ENCODE measurements around the gene WDFY2. TPM values are rescaled to one million over a fixed set of nuclear protein-coding genes. Genes with fewer than 3 reads are reported as not detected.

The WDFY2 gene
- total RNA-seq, 3 donors from 2014 or later (not counting 1 experiment from before 2014, with no cell fraction given): 29.5 to 32.1 (median 31.3) TPM

- Histone ChIP-seq H3K9me3 (ENCODE audit: control insufficient read depth, insufficient read depth, low read length) (no peaks in the 10 kb centered on the region), H3K4me1 (ENCODE audit: control insufficient read depth, insufficient read depth, low read length) (no peaks in the 10 kb centered on the region), H3K4me3 (ENCODE audit: low read length) (no peak overlapping the region), H3K27ac (ENCODE audit: low read length) (no peak overlapping the region), H3K27me3 (ENCODE audit: control insufficient read depth, insufficient read depth, low read length) (no peaks in the 10 kb centered on the region), H3K36me3 (ENCODE audit: control insufficient read depth, insufficient read depth, low read length) (no peaks in the 10 kb centered on the region)
- H3K4me3 Mint-ChIP-seq: peak overlapping the region; percentile 28
- H3K27me3 Mint-ChIP-seq (ENCODE audit: low read depth in 2 of 2): no peaks in the 10 kb centered on the region
- DNase-seq (no peak), ATAC-seq (no peak)
- H3K36me3 Mint-ChIP-seq: no peaks in the 10 kb centered on the region
- peak overlapping the region; percentile 27 to 40 for H3K27ac Mint-ChIP-seq
- H3K9me3 Mint-ChIP-seq: no peaks in the 10 kb centered on the region
- peaks cover 46 to 49% of the 10 kb centered on the region in 2 donors for H3K4me1 Mint-ChIP-seq
- no peak for TF ChIP-seq CTCF (IDR thresholded peaks at IDR 0.05)
- intact Hi-C loops (cut with micrococcal nuclease): no loop called here
- WGBS (ENCODE audit: insufficient coverage): no CpG with 5 or more reads among the region's 2 CpGs
Observed at GRCh38 chr13:51630288-51630615, 46.0 kb downstream of the WDFY2 start.

- Mint-ChIP-seq H3K4me3 (no peak overlapping the region), H3K27me3 (ENCODE audit: low read depth in 2 of 2) (no peaks in the 10 kb centered on the region), H3K9me3 (no peaks in the 10 kb centered on the region), H3K36me3 (no peaks in the 10 kb centered on the region), H3K27ac (peak overlapping the region; percentile 47 to 59), H3K4me1 (peaks cover 53 to 60% of the 10 kb centered on the region in 2 donors)
- DNase-seq (no peak), ATAC-seq (no peak)
- intact Hi-C loops (cut with micrococcal nuclease): no loop called here
- Histone ChIP-seq H3K4me3 (ENCODE audit: low read length) (no peak overlapping the region), H3K27ac (ENCODE audit: low read length) (no peak overlapping the region), H3K27me3 (ENCODE audit: control insufficient read depth, insufficient read depth, low read length) (no peaks in the 10 kb centered on the region), H3K36me3 (ENCODE audit: control insufficient read depth, insufficient read depth, low read length) (no peaks in the 10 kb centered on the region), H3K9me3 (ENCODE audit: control insufficient read depth, insufficient read depth, low read length) (no peaks in the 10 kb centered on the region), H3K4me1 (ENCODE audit: control insufficient read depth, insufficient read depth, low read length) (no peaks in the 10 kb centered on the region)
- TF ChIP-seq CTCF (IDR thresholded peaks at IDR 0.05): no peak
- WGBS (ENCODE audit: insufficient coverage): 84% methylated on average over 3 of the region's 3 CpGs
Observed at GRCh38 chr13:51632591-51633362, 48.5 kb downstream of the WDFY2 start.

GRCh38 chr13:51635137-51635878 is 51.0 kb downstream of the WDFY2 start:
- peak in 1 of 2 donors; percentile 39 for DNase-seq
- Histone ChIP-seq H3K4me1 (ENCODE audit: control insufficient read depth, insufficient read depth, low read length) (no peaks in the 10 kb centered on the region), H3K36me3 (ENCODE audit: control insufficient read depth, insufficient read depth, low read length) (no peaks in the 10 kb centered on the region), H3K9me3 (ENCODE audit: control insufficient read depth, insufficient read depth, low read length) (no peaks in the 10 kb centered on the region), H3K27me3 (ENCODE audit: control insufficient read depth, insufficient read depth, low read length) (no peaks in the 10 kb centered on the region), H3K27ac (ENCODE audit: low read length) (no peak overlapping the region), H3K4me3 (ENCODE audit: low read length) (no peak overlapping the region)
- H3K9me3 Mint-ChIP-seq: no peaks in the 10 kb centered on the region
- 77% methylated on average over 11 of the region's 12 CpGs for WGBS (ENCODE audit: insufficient coverage)
- H3K4me3 Mint-ChIP-seq: no peak overlapping the region
- peak overlapping the region; percentile 34 to 40 for H3K27ac Mint-ChIP-seq
- no peaks in the 10 kb centered on the region for H3K36me3 Mint-ChIP-seq
- H3K4me1 Mint-ChIP-seq: peaks cover 41% of the 10 kb centered on the region in 2 donors
- intact Hi-C loops (cut with micrococcal nuclease): no loop called here
- no peaks in the 10 kb centered on the region for H3K27me3 Mint-ChIP-seq (ENCODE audit: low read depth in 2 of 2)
- no peak for ATAC-seq
- TF ChIP-seq CTCF (IDR thresholded peaks at IDR 0.05): no peak
